Peyer's patch (tissue), 4 donors: Measurements from ENCODE around the gene SLC5A11.
A peak's percentile ranks its signal among the peaks of the same experiment; 100 is the strongest.

Experiments
- POLR2A ChIP-seq, 2 donors: fragments of 450-650 bp; IDR thresholded peaks; one replicate each; pipeline ENCODE4 v1.5.1; 2017; ENCODE audit warnings: antibody characterized with exemption in 2 of 2, mild to moderate bottlenecking in 2 of 2, moderate library complexity in 2 of 2
- TF ChIP-seq, protein P1 (sequence below), 6 experiments: fragments of 450-650 bp in 4 of 6; fragments of 200-600 bp in 2 of 6; sonication (generic) in 1 of 6; IDR thresholded peaks; one replicate each; pipeline ENCODE4 v1.5.1; 2017 to 2019; ENCODE audit warnings: antibody characterized with exemption in 6 of 6, mild to moderate bottlenecking in 3 of 6, moderate library complexity in 1 of 6

DNA sequence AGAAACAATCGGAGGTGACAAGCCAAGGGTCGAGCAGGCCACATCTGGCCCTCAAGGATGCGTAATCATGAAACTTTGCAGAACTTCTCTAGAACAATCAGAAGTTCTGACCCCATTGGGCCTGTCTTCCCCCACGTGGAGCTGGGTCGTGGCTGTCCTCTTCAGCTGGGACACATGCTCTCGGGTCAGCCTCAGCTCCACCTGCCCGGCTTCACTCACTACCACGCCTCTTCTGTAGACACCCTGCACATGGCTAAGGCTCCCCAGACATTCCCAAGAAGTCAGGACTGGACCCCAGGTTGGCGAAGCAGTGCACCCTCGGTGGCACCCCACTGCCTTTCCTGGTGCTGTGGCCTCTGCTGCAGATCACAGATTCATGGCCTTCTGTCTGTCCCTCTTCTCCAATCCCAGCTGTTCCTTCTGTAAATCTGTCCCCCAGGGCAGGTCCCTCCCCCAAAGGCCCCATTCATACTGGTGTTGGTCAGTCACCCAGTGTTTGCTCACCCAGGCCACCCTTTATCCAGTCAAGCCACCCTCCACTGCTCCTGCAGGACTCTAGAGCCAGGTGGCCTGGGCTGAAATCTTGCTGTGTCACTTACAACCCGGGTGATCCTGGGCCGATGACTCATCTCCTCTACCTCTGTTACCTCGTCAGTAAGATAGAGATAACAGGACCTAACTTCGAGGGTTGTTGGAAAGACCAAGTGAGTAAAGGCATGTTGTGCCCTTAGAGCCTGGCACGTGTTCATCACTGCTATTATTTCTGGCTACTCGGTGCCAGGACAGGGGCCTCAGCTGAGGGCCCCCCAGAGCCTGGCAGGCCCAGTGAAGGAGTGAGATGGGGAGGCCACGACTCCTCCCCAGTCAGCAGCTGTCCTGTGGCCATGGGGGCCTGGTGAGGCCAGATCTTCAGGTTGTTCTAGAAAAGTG, 1.4 kb upstream of the SLC5A11 start:
- TF ChIP-seq, protein P1, sequence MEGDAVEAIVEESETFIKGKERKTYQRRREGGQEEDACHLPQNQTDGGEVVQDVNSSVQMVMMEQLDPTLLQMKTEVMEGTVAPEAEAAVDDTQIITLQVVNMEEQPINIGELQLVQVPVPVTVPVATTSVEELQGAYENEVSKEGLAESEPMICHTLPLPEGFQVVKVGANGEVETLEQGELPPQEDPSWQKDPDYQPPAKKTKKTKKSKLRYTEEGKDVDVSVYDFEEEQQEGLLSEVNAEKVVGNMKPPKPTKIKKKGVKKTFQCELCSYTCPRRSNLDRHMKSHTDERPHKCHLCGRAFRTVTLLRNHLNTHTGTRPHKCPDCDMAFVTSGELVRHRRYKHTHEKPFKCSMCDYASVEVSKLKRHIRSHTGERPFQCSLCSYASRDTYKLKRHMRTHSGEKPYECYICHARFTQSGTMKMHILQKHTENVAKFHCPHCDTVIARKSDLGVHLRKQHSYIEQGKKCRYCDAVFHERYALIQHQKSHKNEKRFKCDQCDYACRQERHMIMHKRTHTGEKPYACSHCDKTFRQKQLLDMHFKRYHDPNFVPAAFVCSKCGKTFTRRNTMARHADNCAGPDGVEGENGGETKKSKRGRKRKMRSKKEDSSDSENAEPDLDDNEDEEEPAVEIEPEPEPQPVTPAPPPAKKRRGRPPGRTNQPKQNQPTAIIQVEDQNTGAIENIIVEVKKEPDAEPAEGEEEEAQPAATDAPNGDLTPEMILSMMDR (IDR thresholded peaks at IDR 0.05), result peak in 1 of 6 experiments; percentile 3
- TF ChIP-seq POLR2A (IDR thresholded peaks at IDR 0.05), result peak in 1 of 2 donors; percentile 5
